K562 (cell line): ENCODE measurements around the gene WDR86. TPM values are rescaled to one million over a fixed set of nuclear protein-coding genes. Genes with fewer than 3 reads are reported as not detected.

Source experiments
- ATAC-seq: fragments of 200-7000 bp; cut with Tn5 transposase; 3 replicates; pipeline ENCODE4 v1.9.1; 2020; ENCODE audit warnings: moderate library complexity
- BruUV-seq: library from RNA; stranded (reverse); fragments of 400-500 nt; replicated peaks from 2 replicates; lab custom pipeline; 2021; lab: Mats Ljungman, UMichigan
- CTCF ChIA-PET: fragments of 300-600 bp; formaldehyde crosslinking; extraction: SDS; loops from one replicate; lab custom pipeline; 2021; ENCODE audit warnings: low intra/inter-chr PET ratio; lab: Yijun Ruan, JAX
- POLR2A ChIA-PET: fragments of 300-600, 350-650 bp; sonication (Branson Sonifier 250); formaldehyde crosslinking; extraction: SDS; loops from one replicate; lab custom pipeline; 2021; ENCODE audit warnings: antibody characterized with exemption, inconsistent platforms; lab: Yijun Ruan, JAX
- DNase-seq, 4 experiments: peaks; one replicate each; pipeline versions ENCODE4 v3.0.0 to v3.0.0-alpha.2; 2011 to 2018; ENCODE audit warnings: low spot score in 3 of 4, mixed read lengths in 3 of 4; ENCODE audit errors: extremely low read depth in 1 of 4
- FAIRE-seq: peaks from 2 replicates; lab custom pipeline; 2011; peaks lifted over from hg19 to GRCh38; lab: Jason Lieb, UNC
- H2AFZ ChIP-seq: 2 replicates; pipeline ENCODE4 v1.6.0; 2011; ENCODE audit warnings: low read depth, low read length, control low read depth, inconsistent platforms
- H3K27ac ChIP-seq: fragments of 200-600 bp; 3 replicates; pipeline ENCODE4 v1.8.0; 2011; ENCODE audit warnings: low read depth, mild to moderate bottlenecking, control low read depth, inconsistent platforms, low read length, moderate library complexity, mixed read lengths; ENCODE audit errors: extremely low read depth
- H3K27me3 ChIP-seq, 2 experiments: fragments of 300-600 bp in 1 of 2; 2 replicates in 1 of 2; 3 replicates in 1 of 2; pipeline versions ENCODE4 v1.6.0 to v1.8.0; 2011; ENCODE audit warnings: inconsistent platforms in 2 of 2, low read length in 2 of 2, mild to moderate bottlenecking in 1 of 2, mixed read lengths in 1 of 2, moderate library complexity in 1 of 2; ENCODE audit not compliant: control insufficient read depth in 2 of 2, insufficient read depth in 2 of 2
- H3K36me3 ChIP-seq: fragments of 300-600 bp; 3 replicates; pipeline ENCODE4 v1.8.0; 2011; ENCODE audit warnings: mild to moderate bottlenecking, low read length, inconsistent platforms; ENCODE audit not compliant: control insufficient read depth, insufficient read depth
- H3K4me1 ChIP-seq, 2 experiments: fragments of 200-600 bp in 1 of 2; replicated peaks in 1 of 2; 2 replicates in 1 of 2; 3 replicates in 1 of 2; pipeline versions ENCODE4 v1.5.1 to v1.8.0; 2011; ENCODE audit warnings: inconsistent platforms in 2 of 2, low read length in 2 of 2, mild to moderate bottlenecking in 1 of 2, mixed read lengths in 1 of 2, moderate library complexity in 1 of 2; ENCODE audit not compliant: control insufficient read depth in 2 of 2, insufficient read depth in 2 of 2
- H3K4me2 ChIP-seq: 2 replicates; pipeline ENCODE4 v1.6.1; 2011; ENCODE audit warnings: low read length, control low read depth, inconsistent platforms, mixed read lengths; ENCODE audit not compliant: insufficient read depth
- H3K4me3 ChIP-seq: fragments of 200-600 bp; sonication (generic), shearing (Covaris generic); 2 replicates; pipeline ENCODE4 v1.5.1; 2016; ENCODE audit warnings: control low read depth, inconsistent platforms
- H3K79me2 ChIP-seq: fragments of 200-600 bp; 3 replicates; pipeline ENCODE4 v1.8.0; 2011; ENCODE audit warnings: low read length, inconsistent platforms; ENCODE audit not compliant: control insufficient read depth, insufficient read depth
- H3K9ac ChIP-seq, 2 experiments: 2 replicates each; pipeline versions ENCODE4 v1.6.0 to v1.6.1; 2011; ENCODE audit warnings: low read depth in 2 of 2, low read length in 2 of 2, control low read depth in 1 of 2, inconsistent platforms in 1 of 2, mild to moderate bottlenecking in 1 of 2, mixed read lengths in 1 of 2; ENCODE audit not compliant: insufficient read depth in 1 of 2
- H3K9me1 ChIP-seq: one replicate; pipeline ENCODE4 v1.6.0; 2011; ENCODE audit warnings: inconsistent platforms, mild to moderate bottlenecking, low read length, moderate library complexity; ENCODE audit not compliant: control insufficient read depth, insufficient read depth
- H3K9me3 ChIP-seq: replicated peaks from 2 replicates; pipeline ENCODE4 v1.5.1; 2011; ENCODE audit warnings: low read depth, low read length, inconsistent platforms; ENCODE audit not compliant: control insufficient read depth, insufficient read depth
- H4K20me1 ChIP-seq: replicated peaks from 2 replicates; pipeline ENCODE4 v1.6.1; 2011; ENCODE audit warnings: low read length, inconsistent platforms, mixed read lengths; ENCODE audit not compliant: control insufficient read depth, insufficient read depth
- CBX3 ChIP-seq, 2 experiments: IDR thresholded peaks; 1 replicate in 1 of 2; 2 replicates in 1 of 2; pipeline ENCODE4 v1.6.1; 2012; ENCODE audit warnings: inconsistent platforms in 2 of 2, low read length in 2 of 2, borderline replicate concordance in 1 of 2, control low read depth in 1 of 2
- DACH1 ChIP-seq: fragments of 450-650 bp; IDR thresholded peaks from 2 replicates; pipeline ENCODE4 v1.6.1; 2018; ENCODE audit not compliant: partially characterized antibody
- EP400 ChIP-seq: fragments of 450-650 bp; IDR thresholded peaks from 2 replicates; pipeline ENCODE4 v1.6.1; 2017; ENCODE audit warnings: antibody characterized with exemption, mild to moderate bottlenecking, moderate library complexity
- KAT7 ChIP-seq: sonication (generic); formaldehyde crosslinking; IDR thresholded peaks from 2 replicates; pipeline ENCODE4 v1.8.0; 2022; ENCODE audit warnings: missing genetic modification reagents, mild to moderate bottlenecking, borderline replicate concordance
- MEF2A ChIP-seq: IDR thresholded peaks from 2 replicates; pipeline ENCODE4 v1.6.1; 2011; ENCODE audit warnings: low read depth, mild to moderate bottlenecking, low read length, moderate library complexity; ENCODE audit not compliant: control insufficient read depth
- NR2C1 ChIP-seq, 2 experiments: fragments of 450-650 bp; IDR thresholded peaks; 2 replicates each; pipeline ENCODE4 v1.6.1; 2017; ENCODE audit warnings: mild to moderate bottlenecking in 2 of 2, antibody characterized with exemption in 1 of 2, inconsistent platforms in 1 of 2, missing compliant biosample characterization in 1 of 2, missing genetic modification characterization in 1 of 2
- PHF20 ChIP-seq: fragments of 450-650 bp; IDR thresholded peaks from 2 replicates; pipeline ENCODE4 v1.6.1; 2018; ENCODE audit not compliant: partially characterized antibody
- POLR2H ChIP-seq: IDR thresholded peaks from 2 replicates; pipeline ENCODE4 v1.6.1; 2016; ENCODE audit warnings: missing genetic modification characterization, low read depth, mild to moderate bottlenecking, control low read depth, missing compliant biosample characterization, moderate library complexity
- RBM25 ChIP-seq: fragments of 200-400 bp; formaldehyde crosslinking; IDR thresholded peaks from 2 replicates; pipeline ENCODE4 v1.6.1; 2018; ENCODE audit warnings: low read length, low read depth, moderate library complexity; ENCODE audit not compliant: severe bottlenecking
- RUNX1 ChIP-seq: sonication (generic); IDR thresholded peaks from 2 replicates; pipeline ENCODE4 v1.6.1; 2016; ENCODE audit warnings: antibody characterized with exemption, low read depth
- SMARCB1 ChIP-seq: IDR thresholded peaks from 2 replicates; pipeline ENCODE4 v1.6.1; 2011; ENCODE audit warnings: improper control_type of control experiment, low read depth; ENCODE audit not compliant: insufficient read length
- TBL1XR1 ChIP-seq, 2 experiments: IDR thresholded peaks; 2 replicates each; pipeline ENCODE4 v1.6.1; 2012; ENCODE audit warnings: improper control_type of control experiment in 2 of 2, low read length in 2 of 2, mild to moderate bottlenecking in 1 of 2
- TOE1 ChIP-seq, 2 experiments: fragments of 450-650 bp in 1 of 2; sonication (generic) in 1 of 2; formaldehyde crosslinking in 1 of 2; IDR thresholded peaks; 2 replicates each; pipeline versions ENCODE4 v1.7.1 to v1.8.0; 2016 to 2022; ENCODE audit warnings: borderline replicate concordance in 2 of 2, mild to moderate bottlenecking in 2 of 2, antibody characterized with exemption in 1 of 2, inconsistent platforms in 1 of 2, low read depth in 1 of 2, missing genetic modification reagents in 1 of 2, moderate library complexity in 1 of 2
- TRIM28 ChIP-seq: fragments of 450-650 bp; IDR thresholded peaks from 2 replicates; pipeline ENCODE4 v1.6.1; 2017
- YY1 ChIP-seq, 3 experiments: IDR thresholded peaks; 2 replicates each; pipeline ENCODE4 v1.6.1; 2011; ENCODE audit warnings: low read length in 2 of 3, mild to moderate bottlenecking in 2 of 3, moderate library complexity in 2 of 3, borderline replicate concordance in 1 of 3, control low read depth in 1 of 3, low read depth in 1 of 3; ENCODE audit not compliant: insufficient read depth in 3 of 3, insufficient replicate concordance in 2 of 3, control insufficient read depth in 1 of 3, insufficient read length in 1 of 3; ENCODE audit errors: extremely low read depth in 1 of 3
- ZFP30 ChIP-seq: fragments of 250-450 bp; sonication (Bioruptor Pico); IDR thresholded peaks from 2 replicates; pipeline ENCODE4 v1.8.0; 2022; ENCODE audit warnings: moderate library complexity, mild to moderate bottlenecking, inconsistent platforms, borderline replicate concordance
- ZFPM2 ChIP-seq: fragments of 250-450 bp; sonication (Bioruptor Pico); IDR thresholded peaks from 2 replicates; pipeline ENCODE4 v1.5.1; 2022; ENCODE audit warnings: mild to moderate bottlenecking
- ZNF384 ChIP-seq: IDR thresholded peaks from 2 replicates; pipeline ENCODE4 v1.6.1; 2012; ENCODE audit warnings: low read depth, low read length, improper control_type of control experiment
- ZNF583 ChIP-seq: fragments of 250-450 bp; sonication (Bioruptor Pico); IDR thresholded peaks from 2 replicates; pipeline ENCODE4 v1.4.0; 2020
- WGBS: fragments of 100-300 bp; shearing (Covaris generic); methylation state at CpG from one replicate; pipeline ENCODE4 v1.1.6; 2016; ENCODE audit warnings: low coverage, mixed read lengths; ENCODE audit not compliant: insufficient coverage; ENCODE audit errors: missing lambda C conversion rate; 5-methylcytosine and 5-hydroxymethylcytosine counted together
- in situ Hi-C: fragments of 300-500 bp; cut with MboI; formaldehyde crosslinking; loops from 4 replicates; pipeline ENCODE4 v1.15.0; 2018; ENCODE audit warnings: inconsistent platforms, mixed read lengths
- intact Hi-C: fragments of 100-400 bp; cut with micrococcal nuclease; formaldehyde crosslinking; loops from 2 replicates; pipeline ENCODE4 v1.14.2; 2022
- polyA plus RNA-seq, 8 experiments: library from polyadenylated mRNA; depleted of rRNA in 4 of 8; stranded (reverse) in 5 of 8; unstranded in 3 of 8; fragments of >200 nt; fragmentation: Nextera tagmentation in 2 of 8; fragmentation: Illumina TruSeq in 1 of 8; extraction: Ambion mirVana in 2 of 8; extraction: Trizol in 1 of 8; gene quantifications; 2 replicates each; pipeline versions ENCODE4 v1.2.1 to v1.2.3, GENCODE V29; 2011 to 2014; ENCODE audit warnings: inconsistent platforms in 1 of 8, missing spikeins in 1 of 8
- total RNA-seq, 7 experiments: library from RNA; depleted of rRNA in 6 of 7; stranded (reverse); fragments of >200 nt in 6 of 7; fragmentation: Illumina TruSeq in 2 of 7; extraction: Trizol in 2 of 7; gene quantifications; 2 replicates each; pipeline versions ENCODE4 v1.2.1 to v1.2.3, GENCODE V29; 2011 to 2021; ENCODE audit warnings: low replicate concordance in 1 of 7
- TF ChIP-seq, protein P1 (sequence below): fragments of 450-650 bp; formaldehyde crosslinking; IDR thresholded peaks from 2 replicates; pipeline ENCODE4 v1.4.0; 2022; ENCODE audit warnings: missing genetic modification characterization

WDR86 gene
- total and polyA plus RNA-seq, 9 of the 15 experiments (the other 6 are each of a cell fraction or from before 2014, with no cell fraction given): 0.24 TPM; not detected in 8

DNA sequence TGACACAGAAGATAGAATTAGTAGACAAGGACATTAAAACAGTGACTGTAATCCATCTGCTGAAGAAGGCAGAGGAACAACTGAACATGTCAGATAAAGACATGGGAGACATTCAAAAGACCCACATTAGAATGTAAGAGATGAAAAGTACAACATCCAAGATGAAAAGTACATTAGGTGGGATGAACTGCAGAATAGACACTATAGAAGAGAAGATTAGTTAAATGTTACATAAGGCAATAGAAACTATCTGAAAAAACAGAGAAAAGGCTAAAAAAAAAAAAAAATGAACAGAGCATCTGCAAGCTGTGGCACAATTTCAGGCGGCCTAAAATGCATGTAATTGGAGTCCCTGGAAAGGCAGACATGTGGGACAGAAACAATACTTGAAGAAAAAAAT lies 46.7 kb downstream of the WDR86 start:
- ATAC-seq (no peak), FAIRE-seq (no peak), DNase-seq (no peak)
- intact Hi-C loops: loop anchor here (10.0 kb wide), 1 partner anchor 272 kb away; no protein-coding TSS in a partner anchor
- Histone ChIP-seq H4K20me1 (no peaks in the 10 kb centered on the region), H3K27me3 (no peaks in the 10 kb centered on the region), H3K9ac (no peak overlapping the region), H3K4me2 (no peak overlapping the region), H3K9me3 (no peaks in the 10 kb centered on the region), H3K27ac (no peak overlapping the region), H3K36me3 (peaks cover 41% of the 10 kb centered on the region), H3K9me1 (peaks cover 1% of the 10 kb centered on the region), H3K4me3 (no peak overlapping the region), H3K4me1 (peaks cover 0 to 2% of the 10 kb centered on the region in 2 experiments; a peak in 3 of 5 replicates), H3K79me2 (no peaks in the 10 kb centered on the region), H2AFZ (no peak overlapping the region)
- TSS peak; percentile 20 for BruUV-seq
- POLR2A ChIA-PET: interaction anchor here (1.5 kb wide), 1 partner anchor 11 kb away, joined by 5 read pairs; no protein-coding TSS in a partner anchor
- CTCF ChIA-PET: no interaction called here
- WGBS: 65% methylated on average over 1 of the region's 1 CpG
- in situ Hi-C loops: no loop called here
- TF ChIP-seq RUNX1: no peak
- TF ChIP-seq PHF20: no peak
- TF ChIP-seq TOE1 (IDR thresholded peaks at IDR 0.05; ENCODE audit: borderline replicate concordance): no peak
- no peak for TF ChIP-seq TOE1 (CRISPR knock-in tag; IDR thresholded peaks at IDR 0.05; ENCODE audit: borderline replicate concordance, low read depth)
- no peak for TF ChIP-seq SMARCB1
- peak; percentile 93 for TF ChIP-seq TRIM28
- TF ChIP-seq EP400: no peak
- no peak for TF ChIP-seq MEF2A
- peak; percentile 45 for TF ChIP-seq RBM25
- TF ChIP-seq KAT7: no peak
- TF ChIP-seq DACH1: no peak
- TF ChIP-seq ZNF384: peak; percentile 24; the same call in 1 of the 2 replicates
- TF ChIP-seq ZFP30: peak; percentile 98
- no peak for TF ChIP-seq TBL1XR1 (IDR thresholded peaks at IDR 0.05; ENCODE audit: low read length in 2 of 2)
- TF ChIP-seq YY1 (IDR thresholded peaks at IDR 0.05; ENCODE audit: borderline replicate concordance in 1 of 3, control insufficient read depth in 1 of 3, extremely low read depth in 1 of 3, insufficient read depth in 3 of 3, insufficient read length in 1 of 3, insufficient replicate concordance in 2 of 3, low read depth in 1 of 3, low read length in 2 of 3): no peak
- TF ChIP-seq, protein P1, sequence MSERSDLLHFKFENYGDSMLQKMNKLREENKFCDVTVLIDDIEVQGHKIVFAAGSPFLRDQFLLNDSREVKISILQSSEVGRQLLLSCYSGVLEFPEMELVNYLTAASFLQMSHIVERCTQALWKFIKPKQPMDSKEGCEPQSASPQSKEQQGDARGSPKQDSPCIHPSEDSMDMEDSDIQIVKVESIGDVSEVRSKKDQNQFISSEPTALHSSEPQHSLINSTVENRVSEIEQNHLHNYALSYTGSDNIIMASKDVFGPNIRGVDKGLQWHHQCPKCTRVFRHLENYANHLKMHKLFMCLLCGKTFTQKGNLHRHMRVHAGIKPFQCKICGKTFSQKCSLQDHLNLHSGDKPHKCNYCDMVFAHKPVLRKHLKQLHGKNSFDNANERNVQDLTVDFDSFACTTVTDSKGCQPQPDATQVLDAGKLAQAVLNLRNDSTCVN (CRISPR knock-in tag): no peak
- TF ChIP-seq NR2C1 (IDR thresholded peaks at IDR 0.05): no peak
- TF ChIP-seq NR2C1 (tag; IDR thresholded peaks at IDR 0.05): no peak
- no peak for TF ChIP-seq ZNF583 (CRISPR knock-in tag)
- no peak for TF ChIP-seq ZFPM2 (CRISPR knock-in tag)
- peak in 1 of 2 experiments; percentile 85; a peak in 1 of 3 replicates for TF ChIP-seq CBX3 (IDR thresholded peaks at IDR 0.05; ENCODE audit: borderline replicate concordance in 1 of 2, low read length in 2 of 2)
- TF ChIP-seq POLR2H (tag): 0 out of 2 replicates have a peak, but pooled peaks have one; percentile 29
